GM19239 (cell line): ENCODE measurements around the gene SREK1.

Experiments
- DNase-seq: peaks from one replicate; pipeline ENCODE4 v3.0.0; 2011; ENCODE audit warnings: low spot score; ENCODE audit not compliant: insufficient read length
- FAIRE-seq: peaks from 2 replicates; lab custom pipeline; 2011; peaks lifted over from hg19 to GRCh38; lab: Jason Lieb, UNC

Gene SREK1

GRCh38 chr5:66161356-66161755 is 17.3 kb downstream of the SREK1 start:
- no peak for FAIRE-seq

GRCh38 chr5:66164044-66164790 is 20.1 kb downstream of the SREK1 start:
- FAIRE-seq = no peak
- no peak for DNase-seq

More at GRCh38 chr5:66161356-66161755, 17.3 kb downstream of the SREK1 start:
- no peak for DNase-seq

- DNase-seq (no peak), FAIRE-seq (no peak)
Measured at GRCh38 chr5:66168226-66168625, 24.1 kb downstream of the SREK1 start.

GRCh38 chr5:66169534-66169933 is 25.4 kb downstream of the SREK1 start:
- no peak for DNase-seq
- FAIRE-seq = no peak

- FAIRE-seq = no peak
Measured at GRCh38 chr5:66170195-66170919, 26.3 kb downstream of the SREK1 start.

DNA sequence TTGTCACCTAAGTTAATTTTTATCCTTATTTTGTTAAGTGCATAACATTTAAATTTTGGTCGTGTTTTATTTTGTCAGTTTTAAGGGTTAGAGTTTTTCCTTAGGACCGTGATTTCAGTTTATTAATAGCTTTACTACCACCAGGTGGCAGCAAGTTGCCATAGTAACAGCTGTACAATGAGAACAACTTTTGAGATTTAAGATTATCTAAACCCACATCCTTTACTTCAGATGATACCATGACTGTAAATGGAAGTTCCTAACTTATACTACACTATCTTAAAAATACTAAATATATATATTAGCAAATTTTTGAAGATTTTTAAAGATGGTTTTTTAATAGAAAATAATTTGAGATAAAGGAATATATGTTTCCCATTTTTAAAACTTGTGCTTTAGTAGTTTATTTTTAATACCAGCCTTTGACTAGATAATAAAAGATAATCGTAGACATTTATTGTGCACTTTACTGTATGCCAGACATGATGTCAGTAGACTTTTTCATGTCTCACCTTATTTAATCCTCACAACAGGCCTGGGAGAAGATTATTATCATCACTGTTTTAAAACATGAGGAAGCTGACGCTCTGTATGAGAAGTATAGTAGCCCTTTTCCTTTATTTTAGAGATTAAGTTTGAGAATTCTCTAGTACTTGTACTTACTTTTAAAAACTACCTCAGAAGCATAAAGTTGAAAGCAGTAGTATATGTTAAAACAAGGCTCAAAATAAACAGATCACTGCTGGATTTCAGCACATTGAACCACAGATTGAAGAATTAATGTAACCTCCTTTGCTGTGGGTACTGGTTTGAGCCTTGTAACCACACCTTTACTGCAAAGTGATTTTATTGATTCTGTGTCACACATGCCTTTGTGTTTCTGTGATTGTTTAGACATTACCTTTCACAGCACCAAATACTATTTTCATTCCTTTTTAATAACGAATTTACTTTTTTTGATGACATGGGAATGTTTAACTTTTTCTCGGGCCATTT is 27.5 kb downstream of the SREK1 start:
- FAIRE-seq (peak; percentile 73), DNase-seq (peak; percentile 2)

More at GRCh38 chr5:66170195-66170919, 26.3 kb downstream of the SREK1 start:
- no peak for DNase-seq

GRCh38 chr5:66174338-66174737 is 30.2 kb downstream of the SREK1 start:
- DNase-seq (no peak), FAIRE-seq (peak; percentile 39)

GRCh38 chr5:66178799-66179198 is 34.7 kb downstream of the SREK1 start:
- no peak for FAIRE-seq
- DNase-seq = no peak

GRCh38 chr5:66179297-66180051 is 35.4 kb downstream of the SREK1 start:
- DNase-seq (no peak), FAIRE-seq (no peak)

- DNase-seq = no peak
- FAIRE-seq = no peak
Measured at GRCh38 chr5:66180282-66181155, 36.4 kb downstream of the SREK1 start.

GRCh38 chr5:66186108-66186507 is 42.0 kb downstream of the SREK1 start:
- no peak for DNase-seq
- FAIRE-seq = no peak

GRCh38 chr5:66193419-66193818 is 49.3 kb downstream of the SREK1 start:
- no peak for DNase-seq
- FAIRE-seq = no peak

DNA sequence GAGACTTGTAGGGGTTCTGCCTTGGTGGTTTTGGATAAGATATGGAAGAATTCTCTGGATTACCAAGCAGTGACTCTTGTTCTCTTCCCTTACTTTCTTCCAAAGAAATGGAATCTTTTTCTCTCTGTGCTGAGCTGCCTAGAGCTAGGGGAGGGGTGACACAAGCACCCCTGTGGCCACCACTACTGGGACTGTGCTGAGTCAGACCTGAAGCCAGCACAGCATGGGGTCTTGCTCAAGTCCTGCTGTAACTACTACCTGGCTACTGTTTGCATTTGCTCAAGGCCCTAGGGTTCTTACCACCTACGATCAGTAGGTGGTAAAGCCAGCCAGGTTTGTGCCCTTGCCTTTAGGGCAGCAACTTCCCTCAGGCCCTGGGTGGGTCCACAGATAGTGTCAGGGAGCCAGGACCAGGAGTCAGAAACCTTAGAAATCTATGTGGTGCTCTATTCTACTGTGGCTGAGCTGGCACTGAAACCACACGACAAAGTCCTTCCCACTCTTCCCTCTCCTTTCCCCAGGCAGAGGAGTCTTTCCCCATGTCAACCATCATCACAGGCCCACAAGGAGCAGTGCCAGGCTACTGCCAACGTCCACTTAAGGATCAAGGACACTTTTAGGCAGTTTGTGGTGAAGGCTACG is 53.8 kb downstream of the SREK1 start:
- DNase-seq = no peak
- no peak for FAIRE-seq

DNA sequence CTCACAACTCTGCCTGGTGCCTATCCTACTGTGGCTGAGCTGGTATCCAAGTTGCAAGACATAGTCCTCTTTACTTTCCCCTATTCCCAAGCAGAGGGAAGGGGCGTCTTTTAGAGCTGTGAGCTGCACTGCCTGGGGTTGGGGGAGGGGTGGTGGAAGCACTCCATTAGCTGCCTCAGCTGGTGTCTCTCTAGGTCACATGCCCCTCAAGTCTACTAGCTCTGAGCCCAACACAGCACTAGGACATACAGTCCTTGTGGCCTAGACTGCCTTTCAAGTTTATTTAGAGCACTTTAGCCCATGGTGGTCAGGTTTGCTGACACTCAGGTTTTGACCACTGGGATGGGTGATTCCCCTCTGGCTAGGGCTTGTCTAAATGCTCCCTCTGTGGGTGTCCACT is 54.7 kb downstream of the SREK1 start:
- DNase-seq (no peak), FAIRE-seq (no peak)

DNA sequence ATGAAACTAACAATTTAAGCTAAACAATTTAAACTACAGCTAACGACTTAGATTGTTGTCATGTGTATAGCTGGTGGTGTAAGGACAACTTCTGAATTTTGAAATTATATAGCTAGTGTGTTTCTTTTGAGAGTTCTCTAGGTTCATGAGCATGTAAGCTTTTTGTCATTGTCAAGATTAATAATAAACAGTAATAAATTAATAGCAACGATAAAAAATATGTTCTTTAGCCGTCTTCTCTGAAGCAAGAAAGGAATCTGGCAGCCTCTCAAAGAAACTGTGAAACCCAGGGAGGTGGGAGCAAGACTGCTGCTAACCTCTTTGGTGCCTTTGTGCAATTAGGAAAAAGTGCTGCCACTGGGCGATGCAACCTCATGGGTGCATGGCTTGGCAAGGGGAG is 59.4 kb downstream of the SREK1 start:
- FAIRE-seq (no peak), DNase-seq (no peak)

GRCh38 chr5:66206465-66206864 is 62.4 kb downstream of the SREK1 start:
- FAIRE-seq = no peak
- DNase-seq = no peak

DNA sequence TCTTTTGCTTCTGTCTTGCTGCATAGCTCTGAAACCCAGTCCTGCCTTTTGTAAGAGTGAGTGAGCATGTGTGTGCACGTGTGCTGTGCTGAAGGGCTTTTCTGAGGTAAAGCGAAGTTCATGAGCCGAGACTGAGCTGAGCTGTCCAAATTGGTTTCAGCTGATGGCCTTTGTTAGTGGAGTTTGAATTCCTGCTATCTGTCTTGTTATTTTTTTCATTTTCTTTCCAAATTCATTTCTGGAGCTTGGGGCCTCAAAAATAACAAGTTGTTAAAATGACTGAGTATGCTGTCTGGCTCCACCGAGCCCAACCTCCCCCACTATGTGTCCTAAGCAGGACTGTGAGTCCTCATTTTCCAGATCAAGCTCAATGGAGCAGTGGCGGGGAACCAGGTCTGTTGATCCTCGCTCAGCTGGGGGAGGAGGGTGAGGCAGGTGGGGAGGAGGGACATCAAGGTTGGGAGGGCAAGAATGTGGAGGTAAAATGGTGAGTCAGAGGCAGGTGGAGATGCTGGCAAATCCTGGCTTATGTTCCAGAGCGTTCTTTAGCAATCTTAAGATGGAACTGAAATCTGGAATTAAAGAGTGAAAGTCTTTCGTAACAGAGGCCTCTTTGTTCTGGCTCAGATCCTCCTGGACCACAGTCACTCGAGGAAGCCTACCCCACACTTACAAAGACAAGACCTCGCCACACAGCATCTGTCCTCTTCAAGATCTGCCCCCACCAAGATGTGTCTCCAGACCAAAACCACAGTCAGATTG is 63.9 kb downstream of the SREK1 start:
- FAIRE-seq = no peak

DNA sequence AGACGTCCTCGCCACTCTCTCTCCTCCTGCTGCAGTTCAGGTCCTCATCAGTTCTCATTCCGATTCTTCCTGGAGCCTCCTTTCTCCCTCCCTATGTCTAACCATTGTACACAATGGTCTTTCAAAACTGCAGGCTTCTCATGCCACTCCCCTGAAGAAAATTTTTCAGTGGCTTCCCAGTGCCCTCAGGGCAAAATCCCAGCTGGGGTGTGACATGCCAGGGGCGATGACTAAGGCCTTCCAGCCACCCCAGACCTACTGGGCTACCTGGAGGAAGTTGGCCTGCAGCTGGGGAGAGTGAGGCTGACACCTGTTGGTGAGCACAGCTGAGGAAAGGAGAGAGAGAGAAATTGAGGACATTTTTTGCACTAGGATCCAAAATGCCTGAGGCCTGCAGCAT is 65.2 kb downstream of the SREK1 start:
- no peak for FAIRE-seq

More for the DNA sequence above, 63.9 kb downstream of the SREK1 start:
- no peak for DNase-seq

More for the DNA sequence above, 65.2 kb downstream of the SREK1 start:
- no peak for DNase-seq
